ENCODE results near the gene CHST8.

- TF ChIP-seq CTCF (IDR thresholded peaks at IDR 0.05) (no peak), EP300 (IDR thresholded peaks at IDR 0.05) (no peak), POLR2A (IDR thresholded peaks at IDR 0.05; ENCODE audit: low read depth) (no peak), POLR2AphosphoS5 (IDR thresholded peaks at IDR 0.05) (no peak)
These were observed 63.8 kb downstream of the CHST8 start for GRCh38 chr19:33685541-33685940.
